ENCODE results near the gene KRTAP23-1. TPM values are rescaled to one million over a fixed set of nuclear protein-coding genes. Genes with fewer than 3 reads are reported as not detected.

Gene KRTAP23-1
- total and polyA plus RNA-seq, 2 experiments from 2014 or later = not detected

- no peak for TF ChIP-seq CTCF (IDR thresholded peaks at IDR 0.05; ENCODE audit: low read depth, low read length)
- no peak for DNase-seq (ENCODE audit: low read depth in 1 of 2, low spot score in 1 of 2)
- H3K4me1 ChIP-seq (ENCODE audit: low read depth) = no peaks in the 10 kb centered on the region
- H3K27me3 ChIP-seq = no peaks in the 10 kb centered on the region
- no peaks in the 10 kb centered on the region for H3K9me3 ChIP-seq (ENCODE audit: low read depth)
- H3K36me3 ChIP-seq = no peaks in the 10 kb centered on the region
- no peak overlapping the region for H3K4me3 ChIP-seq
- no peak overlapping the region for H3K27ac ChIP-seq
Observed at GRCh38 chr21:30355906-30356305, 7.5 kb upstream of the KRTAP23-1 start.

- H3K4me3 ChIP-seq = no peak overlapping the region
- DNase-seq (ENCODE audit: low read depth in 1 of 2, low spot score in 1 of 2) = no peak
- H3K27me3 ChIP-seq = no peaks in the 10 kb centered on the region
- H3K9me3 ChIP-seq (ENCODE audit: low read depth) = no peaks in the 10 kb centered on the region
- peaks cover 4% of the 10 kb centered on the region for H3K4me1 ChIP-seq (ENCODE audit: low read depth)
- H3K27ac ChIP-seq = no peak overlapping the region
- TF ChIP-seq CTCF (IDR thresholded peaks at IDR 0.05; ENCODE audit: low read depth, low read length) = no peak
- H3K36me3 ChIP-seq = no peaks in the 10 kb centered on the region
Observed at GRCh38 chr21:30354308-30355005, 6.1 kb upstream of the KRTAP23-1 start.

- Histone ChIP-seq H3K4me1 (ENCODE audit: low read depth) (peaks cover 10% of the 10 kb centered on the region), H3K9me3 (ENCODE audit: low read depth) (no peaks in the 10 kb centered on the region), H3K36me3 (no peaks in the 10 kb centered on the region), H3K27me3 (no peaks in the 10 kb centered on the region), H3K4me3 (no peak overlapping the region), H3K27ac (no peak overlapping the region)
- TF ChIP-seq CTCF (IDR thresholded peaks at IDR 0.05; ENCODE audit: low read depth, low read length) = no peak
- no peak for DNase-seq (ENCODE audit: low read depth in 1 of 2, low spot score in 1 of 2)
Observed at GRCh38 chr21:30351534-30351933, 3.1 kb upstream of the KRTAP23-1 start.

- H3K27me3 ChIP-seq = no peaks in the 10 kb centered on the region
- H3K36me3 ChIP-seq = no peaks in the 10 kb centered on the region
- H3K4me1 ChIP-seq (ENCODE audit: low read depth) = peaks cover 10% of the 10 kb centered on the region
- no peak overlapping the region for H3K27ac ChIP-seq
- H3K9me3 ChIP-seq (ENCODE audit: low read depth) = no peaks in the 10 kb centered on the region
- H3K4me3 ChIP-seq = no peak overlapping the region
- DNase-seq (ENCODE audit: low read depth in 1 of 2, low spot score in 1 of 2) = no peak
- TF ChIP-seq CTCF (IDR thresholded peaks at IDR 0.05; ENCODE audit: low read depth, low read length) = no peak
Observed at GRCh38 chr21:30349572-30349971, 1.2 kb upstream of the KRTAP23-1 start.

GRCh38 chr21:30345014-30345413, 3.4 kb downstream of the KRTAP23-1 start:
- DNase-seq (ENCODE audit: low read depth in 1 of 2, low spot score in 1 of 2) = no peak
- H3K4me3 ChIP-seq = no peak overlapping the region
- H3K36me3 ChIP-seq = no peaks in the 10 kb centered on the region
- H3K27me3 ChIP-seq = no peaks in the 10 kb centered on the region
- TF ChIP-seq CTCF (IDR thresholded peaks at IDR 0.05; ENCODE audit: low read depth, low read length) = no peak
- H3K27ac ChIP-seq = no peak overlapping the region
- peaks cover 9% of the 10 kb centered on the region for H3K4me1 ChIP-seq (ENCODE audit: low read depth)
- H3K9me3 ChIP-seq (ENCODE audit: low read depth) = no peaks in the 10 kb centered on the region
